ENCODE measurements around the gene IP6K3.

- peak in 2 of 4 experiments; percentile 22 to 43 for TF ChIP-seq CTCF (IDR thresholded peaks at IDR 0.05)
- no peak for TF ChIP-seq POLR2A (IDR thresholded peaks at IDR 0.05)
Observed at GRCh38 chr6:33672808-33673207, 73.9 kb downstream of the IP6K3 start.
